ENCODE results near the gene DDIT3. TPM values are rescaled to one million over a fixed set of nuclear protein-coding genes. Genes with fewer than 3 reads are reported as not detected.
"Not testable (repeated sequence)": the region's sequence is repeated elsewhere in the genome, so short reads cannot be mapped to it uniquely, and the experiment has no call there.

DDIT3 gene
- total RNA-seq, 1 experiment from 2014 or later = 27.4 TPM

DNA sequence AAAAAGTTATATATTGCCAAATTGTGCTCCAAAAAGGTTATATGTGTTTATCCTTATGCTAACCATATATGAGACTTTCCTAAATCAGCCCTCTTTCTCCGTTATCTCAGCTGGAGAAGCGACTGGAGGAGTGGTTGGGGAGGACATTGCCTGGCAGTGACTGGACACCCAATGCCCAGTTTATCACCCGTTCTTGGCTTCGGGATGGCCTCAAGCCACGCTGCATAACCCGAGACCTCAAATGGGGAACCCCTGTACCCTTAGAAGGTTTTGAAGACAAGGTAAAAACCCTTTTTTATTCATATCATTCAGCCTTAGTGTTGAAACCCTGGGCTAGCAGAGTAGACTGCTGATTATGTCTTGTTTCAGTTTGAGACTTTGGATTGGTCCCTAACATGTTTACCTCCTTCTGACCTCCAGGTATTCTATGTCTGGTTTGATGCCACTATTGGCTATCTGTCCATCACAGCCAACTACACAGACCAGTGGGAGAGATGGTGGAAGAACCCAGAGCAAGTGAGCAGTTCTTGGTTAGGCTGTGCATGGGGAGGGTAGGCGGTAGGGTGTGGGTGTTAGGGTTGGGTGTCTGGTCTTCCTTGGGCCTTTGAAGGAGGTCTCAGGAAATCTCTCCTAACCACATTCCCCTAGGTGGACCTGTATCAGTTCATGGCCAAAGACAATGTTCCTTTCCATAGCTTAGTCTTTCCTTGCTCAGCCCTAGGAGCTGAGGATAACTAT lies 8.6 kb downstream of the DDIT3 start:
- H3K9me3 ChIP-seq (ENCODE audit: low read length) = no peaks in the 10 kb centered on the region
- DNase-seq = no peak
- H3K79me2 ChIP-seq (ENCODE audit: low read length) = peaks cover under 1% of the 10 kb centered on the region; the same call in 1 of the 2 replicates
- H2AFZ ChIP-seq (ENCODE audit: low read length) = no peak overlapping the region
- peaks cover 54% of the 10 kb centered on the region for H3K36me3 ChIP-seq (ENCODE audit: low read depth, low read length)
- no peaks in the 10 kb centered on the region for H3K9me2 ChIP-seq (replicated peaks; ENCODE audit: low read length)
- H3K4me1 ChIP-seq (ENCODE audit: insufficient read depth, low read length) = no peaks in the 10 kb centered on the region
- H3K27me3 ChIP-seq (ENCODE audit: low read length) = no peaks in the 10 kb centered on the region
- intact Hi-C loops (cut with micrococcal nuclease) = no loop called here
- POLR2A ChIA-PET (ENCODE audit: unreplicated experiment) = interaction anchor here (0.6 to 0.7 kb wide), 2 partner anchors 36 to 203 kb away, joined by 4 to 5 read pairs; no protein-coding TSS in a partner anchor
- no peaks in the 10 kb centered on the region for H3F3A ChIP-seq (ENCODE audit: low read length, unreplicated experiment)
- ATAC-seq = no peak
- TF ChIP-seq, protein P1, sequence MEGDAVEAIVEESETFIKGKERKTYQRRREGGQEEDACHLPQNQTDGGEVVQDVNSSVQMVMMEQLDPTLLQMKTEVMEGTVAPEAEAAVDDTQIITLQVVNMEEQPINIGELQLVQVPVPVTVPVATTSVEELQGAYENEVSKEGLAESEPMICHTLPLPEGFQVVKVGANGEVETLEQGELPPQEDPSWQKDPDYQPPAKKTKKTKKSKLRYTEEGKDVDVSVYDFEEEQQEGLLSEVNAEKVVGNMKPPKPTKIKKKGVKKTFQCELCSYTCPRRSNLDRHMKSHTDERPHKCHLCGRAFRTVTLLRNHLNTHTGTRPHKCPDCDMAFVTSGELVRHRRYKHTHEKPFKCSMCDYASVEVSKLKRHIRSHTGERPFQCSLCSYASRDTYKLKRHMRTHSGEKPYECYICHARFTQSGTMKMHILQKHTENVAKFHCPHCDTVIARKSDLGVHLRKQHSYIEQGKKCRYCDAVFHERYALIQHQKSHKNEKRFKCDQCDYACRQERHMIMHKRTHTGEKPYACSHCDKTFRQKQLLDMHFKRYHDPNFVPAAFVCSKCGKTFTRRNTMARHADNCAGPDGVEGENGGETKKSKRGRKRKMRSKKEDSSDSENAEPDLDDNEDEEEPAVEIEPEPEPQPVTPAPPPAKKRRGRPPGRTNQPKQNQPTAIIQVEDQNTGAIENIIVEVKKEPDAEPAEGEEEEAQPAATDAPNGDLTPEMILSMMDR (conservative IDR thresholded peaks at IDR 0.05; ENCODE audit: low read depth, low read length) = no peak
- no peak for TF ChIP-seq EZH2 (IDR thresholded peaks at IDR 0.05; ENCODE audit: low read length, unreplicated experiment)
- TF ChIP-seq EZH2phosphoT487 (IDR thresholded peaks at IDR 0.05; ENCODE audit: borderline replicate concordance, low read length) = no peak
- BruUV-seq (replicated peaks) = no TSS peak
- no peak overlapping the region for H3K4me3 ChIP-seq (ENCODE audit: low read length)
- H3K27ac ChIP-seq (ENCODE audit: low read length) = no peak overlapping the region
- no peak overlapping the region for H3K4me2 ChIP-seq (ENCODE audit: low read length)
- H3K9ac ChIP-seq (ENCODE audit: low read length) = no peak overlapping the region
- H4K20me1 ChIP-seq (ENCODE audit: low read length) = 0 out of 2 replicates have a peak, but pooled peaks cover under 1% of the 10 kb centered on the region
- CTCF ChIA-PET = no interaction called here

DNA sequence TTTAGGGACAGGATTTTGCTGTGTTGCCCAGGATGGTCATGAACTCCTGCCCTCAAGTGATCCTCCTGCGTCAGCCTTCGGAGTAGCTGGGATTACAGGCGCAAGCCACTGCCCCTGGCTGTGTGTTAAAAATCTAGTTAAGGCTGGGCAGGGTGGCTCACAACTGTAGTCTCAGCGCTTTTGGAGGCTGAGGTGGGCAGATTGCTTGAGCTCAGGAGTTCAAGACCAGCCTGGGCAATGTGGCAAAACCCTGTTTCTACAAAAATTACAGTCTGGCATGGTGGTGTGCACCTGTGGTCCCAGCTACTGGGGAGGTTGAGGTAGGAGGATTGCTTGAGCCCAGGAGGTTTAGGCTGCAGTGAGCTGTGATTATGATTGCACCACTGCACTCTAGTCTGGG lies 9.2 kb downstream of the DDIT3 start:
- Histone ChIP-seq H3K4me3 (ENCODE audit: low read length) (no peak overlapping the region), H4K20me1 (ENCODE audit: low read length) (no peaks in the 10 kb centered on the region), H3F3A (ENCODE audit: low read length, unreplicated experiment) (no peaks in the 10 kb centered on the region), H3K27me3 (ENCODE audit: low read length) (no peaks in the 10 kb centered on the region), H3K9ac (ENCODE audit: low read length) (no peak overlapping the region), H3K9me3 (ENCODE audit: low read length) (no peaks in the 10 kb centered on the region), H3K4me2 (ENCODE audit: low read length) (no peak overlapping the region), H3K36me3 (ENCODE audit: low read depth, low read length) (peaks cover 48% of the 10 kb centered on the region), H2AFZ (ENCODE audit: low read length) (no peak overlapping the region), H3K4me1 (ENCODE audit: insufficient read depth, low read length) (no peaks in the 10 kb centered on the region), H3K9me2 (replicated peaks; ENCODE audit: low read length) (no peaks in the 10 kb centered on the region), H3K27ac (ENCODE audit: low read length) (no peak overlapping the region), H3K79me2 (ENCODE audit: low read length) (no peaks in the 10 kb centered on the region)
- no TSS peak for BruUV-seq (replicated peaks)
- intact Hi-C loops (cut with micrococcal nuclease) = no loop called here
- no peak for TF ChIP-seq EZH2phosphoT487 (IDR thresholded peaks at IDR 0.05; ENCODE audit: borderline replicate concordance, low read length)
- TF ChIP-seq EZH2 (IDR thresholded peaks at IDR 0.05; ENCODE audit: low read length, unreplicated experiment) = no peak
- TF ChIP-seq, protein P1 (conservative IDR thresholded peaks at IDR 0.05; ENCODE audit: low read depth, low read length) = no peak
- DNase-seq (no peak), ATAC-seq (no peak)
- POLR2A ChIA-PET (ENCODE audit: unreplicated experiment) = interaction anchor here (0.6 kb wide), 1 partner anchor 202 kb away, joined by 5 read pairs; no protein-coding TSS in a partner anchor
- CTCF ChIA-PET = no interaction called here

GRCh38 chr12:57507796-57508195 lies 12.5 kb downstream of the DDIT3 start:
- CTCF ChIA-PET; H3K4me3 ChIP-seq (ENCODE audit: low read length): not testable (repeated sequence)

GRCh38 chr12:57506541-57506940 lies 13.8 kb downstream of the DDIT3 start:
- H3K9me3 ChIP-seq (ENCODE audit: low read length); H2AFZ ChIP-seq (ENCODE audit: low read length); H3K4me3 ChIP-seq (ENCODE audit: low read length); H3F3A ChIP-seq (ENCODE audit: low read length, unreplicated experiment); CTCF ChIA-PET; intact Hi-C loops (cut with micrococcal nuclease); H3K27ac ChIP-seq (ENCODE audit: low read length); H3K9me2 ChIP-seq (replicated peaks; ENCODE audit: low read length); H3K9ac ChIP-seq (ENCODE audit: low read length); H3K4me1 ChIP-seq (ENCODE audit: insufficient read depth, low read length); H4K20me1 ChIP-seq (ENCODE audit: low read length); ATAC-seq; H3K27me3 ChIP-seq (ENCODE audit: low read length); DNase-seq; POLR2A ChIA-PET (ENCODE audit: unreplicated experiment); H3K79me2 ChIP-seq (ENCODE audit: low read length); H3K4me2 ChIP-seq (ENCODE audit: low read length); BruUV-seq (replicated peaks): not testable (repeated sequence)
- H3K36me3 ChIP-seq (ENCODE audit: low read depth, low read length) = peaks cover 26% of the 10 kb centered on the region

More at GRCh38 chr12:57507796-57508195, 12.5 kb downstream of the DDIT3 start:
- POLR2A ChIA-PET (ENCODE audit: unreplicated experiment); H3K9me3 ChIP-seq (ENCODE audit: low read length); H3K9ac ChIP-seq (ENCODE audit: low read length); H4K20me1 ChIP-seq (ENCODE audit: low read length); H3K4me2 ChIP-seq (ENCODE audit: low read length); ATAC-seq; H3K27ac ChIP-seq (ENCODE audit: low read length); H3K27me3 ChIP-seq (ENCODE audit: low read length); H3K79me2 ChIP-seq (ENCODE audit: low read length); H3F3A ChIP-seq (ENCODE audit: low read length, unreplicated experiment); H3K9me2 ChIP-seq (replicated peaks; ENCODE audit: low read length); H3K4me1 ChIP-seq (ENCODE audit: insufficient read depth, low read length); DNase-seq; BruUV-seq (replicated peaks); H2AFZ ChIP-seq (ENCODE audit: low read length); intact Hi-C loops (cut with micrococcal nuclease): not testable (repeated sequence)
- H3K36me3 ChIP-seq (ENCODE audit: low read depth, low read length) = peaks cover 32% of the 10 kb centered on the region

- CTCF ChIA-PET; intact Hi-C loops (cut with micrococcal nuclease); H3K4me3 ChIP-seq (ENCODE audit: low read length); H4K20me1 ChIP-seq (ENCODE audit: low read length); H3F3A ChIP-seq (ENCODE audit: low read length, unreplicated experiment); H3K9ac ChIP-seq (ENCODE audit: low read length); H3K27me3 ChIP-seq (ENCODE audit: low read length); H2AFZ ChIP-seq (ENCODE audit: low read length); ATAC-seq; POLR2A ChIA-PET (ENCODE audit: unreplicated experiment); H3K4me2 ChIP-seq (ENCODE audit: low read length); BruUV-seq (replicated peaks); H3K9me2 ChIP-seq (replicated peaks; ENCODE audit: low read length); H3K4me1 ChIP-seq (ENCODE audit: insufficient read depth, low read length); H3K27ac ChIP-seq (ENCODE audit: low read length); H3K9me3 ChIP-seq (ENCODE audit: low read length); DNase-seq; H3K79me2 ChIP-seq (ENCODE audit: low read length): not testable (repeated sequence)
- peaks cover 42% of the 10 kb centered on the region for H3K36me3 ChIP-seq (ENCODE audit: low read depth, low read length)
Measured at GRCh38 chr12:57502311-57502969, 17.9 kb downstream of the DDIT3 start.

Measured in PC-3 (cell line).